Fibroblast of lung (primary cell): ENCODE data around the gene SLC25A24. TPM values are rescaled to one million over a fixed set of nuclear protein-coding genes. Genes with fewer than 3 reads are reported as not detected.

ENCODE experiments used
- DNase-seq, 2 donors: peaks; one replicate each; pipeline versions ENCODE4 v3.0.0 to v3.0.0-alpha.2; 2010; ENCODE audit warnings: low read depth in 2 of 2
- H2AFZ ChIP-seq: 2 replicates; pipeline ENCODE4 v1.5.1; 2012; ENCODE audit warnings: low read length, control low read depth, inconsistent platforms
- H3K27ac ChIP-seq: 2 replicates; pipeline ENCODE4 v1.5.1; 2011; ENCODE audit warnings: low read length, control low read depth; ENCODE audit not compliant: insufficient read depth
- H3K27me3 ChIP-seq: 2 replicates; pipeline ENCODE4 v1.5.1; 2011; ENCODE audit warnings: mild to moderate bottlenecking, low read length; ENCODE audit not compliant: control insufficient read depth, insufficient read depth
- H3K36me3 ChIP-seq: 2 replicates; pipeline ENCODE4 v1.5.1; 2011; ENCODE audit warnings: low read length; ENCODE audit not compliant: control insufficient read depth, insufficient read depth
- H3K4me1 ChIP-seq: 2 replicates; pipeline ENCODE4 v1.5.1; 2011; ENCODE audit warnings: low read length; ENCODE audit not compliant: control insufficient read depth, insufficient read depth; ENCODE audit errors: extremely low read depth
- H3K4me2 ChIP-seq: 2 replicates; pipeline ENCODE4 v1.5.1; 2011; ENCODE audit warnings: low read length, control low read depth; ENCODE audit not compliant: insufficient read depth; ENCODE audit errors: extremely low read depth
- H3K4me3 ChIP-seq, 4 experiments: fragments of 200-600 bp in 1 of 4; sonication (generic) in 1 of 4; replicated peaks in 1 of 4; 2 replicates each; pipeline ENCODE4 v1.5.1; 2011 to 2016; ENCODE audit warnings: low read length in 4 of 4, low read depth in 3 of 4, mild to moderate bottlenecking in 3 of 4, control low read depth in 2 of 4, inconsistent platforms in 1 of 4, mixed read lengths in 1 of 4; ENCODE audit not compliant: insufficient read depth in 1 of 4; ENCODE audit errors: control extremely low read depth in 1 of 4
- H3K79me2 ChIP-seq: 2 replicates; pipeline ENCODE4 v1.5.1; 2012; ENCODE audit warnings: mild to moderate bottlenecking, low read length, inconsistent platforms; ENCODE audit not compliant: control insufficient read depth, insufficient read depth
- H3K9ac ChIP-seq: 2 replicates; pipeline ENCODE4 v1.5.1; 2011; ENCODE audit warnings: mild to moderate bottlenecking, low read length, control low read depth; ENCODE audit not compliant: insufficient read depth
- H3K9me3 ChIP-seq: 2 replicates; pipeline ENCODE4 v1.5.1; 2012; ENCODE audit warnings: low read depth, low read length; ENCODE audit not compliant: control insufficient read depth, insufficient read depth
- H4K20me1 ChIP-seq: 2 replicates; pipeline ENCODE4 v1.5.1; 2011; ENCODE audit warnings: low read length; ENCODE audit not compliant: control insufficient read depth, insufficient read depth; ENCODE audit errors: extremely low read depth
- EZH2 ChIP-seq: IDR thresholded peaks from 2 replicates; pipeline ENCODE4 v1.5.1; 2012; ENCODE audit warnings: low read length, control low read depth, mild to moderate bottlenecking; ENCODE audit errors: missing control alignments
- polyA plus RNA-seq, 2 donors: library from polyadenylated mRNA; depleted of rRNA in 1 of 2; stranded (reverse) in 1 of 2; unstranded in 1 of 2; fragments of >200 nt; gene quantifications; 2 replicates each; pipeline ENCODE4 v1.2.1, GENCODE V29; 2011 to 2012; ENCODE audit warnings: missing spikeins in 1 of 2
- total RNA-seq: library from RNA; depleted of rRNA; stranded (reverse); fragments of >200 nt; gene quantifications from 2 replicates; pipeline ENCODE4 v1.2.1, GENCODE V29; 2014
- TF ChIP-seq, protein P1 (sequence below), 2 donors: IDR thresholded peaks in 1 of 2; conservative IDR thresholded peaks in 1 of 2; 1 replicate in 1 of 2; 2 replicates in 1 of 2; pipeline ENCODE4 v1.5.1; 2011 to 2012; ENCODE audit warnings: low read length in 2 of 2, control low read depth in 1 of 2, inconsistent platforms in 1 of 2, low read depth in 1 of 2, mild to moderate bottlenecking in 1 of 2

SLC25A24 gene
- total and polyA plus RNA-seq, 2 donors (not counting 1 experiment from before 2014, with no cell fraction given) = 51.2 to 51.6 TPM

DNA sequence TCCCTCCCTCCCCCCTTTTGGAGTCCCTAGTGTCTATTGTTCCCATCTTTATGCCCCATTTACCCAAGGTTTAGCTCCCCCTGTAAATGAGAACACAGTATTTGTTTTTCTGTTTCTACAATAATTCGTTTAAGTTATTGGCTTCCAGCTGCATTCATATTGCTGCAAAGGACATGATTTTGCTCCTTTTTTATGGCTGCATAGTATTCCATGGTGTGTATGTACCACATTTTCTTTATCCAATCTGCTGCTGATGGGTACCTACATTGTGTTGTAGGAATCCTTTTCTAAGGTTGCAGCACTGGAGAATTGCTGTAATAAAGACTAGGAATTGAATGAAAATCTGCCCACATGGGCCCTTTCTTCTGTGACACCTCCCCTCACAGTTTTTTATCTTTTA is 6.8 kb downstream of the SLC25A24 start:
- H3K9me3 ChIP-seq = no peaks in the 10 kb centered on the region
- DNase-seq = no peak
- H3K4me1 ChIP-seq = no peaks in the 10 kb centered on the region
- H3K36me3 ChIP-seq = peaks cover 9% of the 10 kb centered on the region
- H4K20me1 ChIP-seq = no peaks in the 10 kb centered on the region
- H3K79me2 ChIP-seq = peaks cover 79% of the 10 kb centered on the region
- no peak overlapping the region for H2AFZ ChIP-seq
- no peak overlapping the region for H3K9ac ChIP-seq
- H3K4me3 ChIP-seq = no peak overlapping the region
- H3K27ac ChIP-seq = no peak overlapping the region
- H3K4me2 ChIP-seq = no peak overlapping the region
- no peaks in the 10 kb centered on the region for H3K27me3 ChIP-seq
- TF ChIP-seq, protein P1, sequence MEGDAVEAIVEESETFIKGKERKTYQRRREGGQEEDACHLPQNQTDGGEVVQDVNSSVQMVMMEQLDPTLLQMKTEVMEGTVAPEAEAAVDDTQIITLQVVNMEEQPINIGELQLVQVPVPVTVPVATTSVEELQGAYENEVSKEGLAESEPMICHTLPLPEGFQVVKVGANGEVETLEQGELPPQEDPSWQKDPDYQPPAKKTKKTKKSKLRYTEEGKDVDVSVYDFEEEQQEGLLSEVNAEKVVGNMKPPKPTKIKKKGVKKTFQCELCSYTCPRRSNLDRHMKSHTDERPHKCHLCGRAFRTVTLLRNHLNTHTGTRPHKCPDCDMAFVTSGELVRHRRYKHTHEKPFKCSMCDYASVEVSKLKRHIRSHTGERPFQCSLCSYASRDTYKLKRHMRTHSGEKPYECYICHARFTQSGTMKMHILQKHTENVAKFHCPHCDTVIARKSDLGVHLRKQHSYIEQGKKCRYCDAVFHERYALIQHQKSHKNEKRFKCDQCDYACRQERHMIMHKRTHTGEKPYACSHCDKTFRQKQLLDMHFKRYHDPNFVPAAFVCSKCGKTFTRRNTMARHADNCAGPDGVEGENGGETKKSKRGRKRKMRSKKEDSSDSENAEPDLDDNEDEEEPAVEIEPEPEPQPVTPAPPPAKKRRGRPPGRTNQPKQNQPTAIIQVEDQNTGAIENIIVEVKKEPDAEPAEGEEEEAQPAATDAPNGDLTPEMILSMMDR (conservative IDR thresholded peaks at IDR 0.05 in 1 of 2, IDR thresholded peaks at IDR 0.05 in 1 of 2; ENCODE audit: low read depth in 1 of 2, low read length in 2 of 2) = no peak
- TF ChIP-seq EZH2 = no peak

DNA sequence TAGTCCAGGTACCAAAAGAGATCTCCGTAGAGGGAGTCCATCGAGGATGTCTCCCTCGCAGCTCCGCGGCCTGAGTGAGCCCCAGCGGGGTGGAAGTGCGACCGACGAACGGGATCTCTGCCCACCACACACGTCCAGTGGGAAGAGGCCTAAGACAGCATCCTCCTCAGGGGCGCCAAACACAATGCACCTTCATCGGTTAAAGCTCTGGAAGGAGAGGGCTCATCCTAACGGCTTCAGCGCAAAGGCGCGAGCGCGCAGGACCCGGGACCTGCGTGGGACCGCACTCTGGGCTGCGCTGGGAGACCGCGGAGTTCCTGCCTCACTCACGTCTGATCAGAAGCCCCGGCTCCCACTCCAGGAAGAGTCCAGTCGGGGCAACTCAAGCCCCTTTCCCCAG is 7.6 kb downstream of the SLC25A24 start:
- H3K27me3 ChIP-seq = no peaks in the 10 kb centered on the region
- no peak for DNase-seq
- peaks cover 78% of the 10 kb centered on the region for H3K79me2 ChIP-seq
- H3K36me3 ChIP-seq = peaks cover 9% of the 10 kb centered on the region
- no peaks in the 10 kb centered on the region for H4K20me1 ChIP-seq
- no peak overlapping the region for H3K4me3 ChIP-seq
- TF ChIP-seq, protein P1 (conservative IDR thresholded peaks at IDR 0.05 in 1 of 2, IDR thresholded peaks at IDR 0.05 in 1 of 2; ENCODE audit: low read depth in 1 of 2, low read length in 2 of 2) = no peak
- TF ChIP-seq EZH2 = no peak
- no peak overlapping the region for H2AFZ ChIP-seq
- H3K9ac ChIP-seq = no peak overlapping the region
- H3K4me2 ChIP-seq = no peak overlapping the region
- H3K9me3 ChIP-seq = no peaks in the 10 kb centered on the region
- no peaks in the 10 kb centered on the region for H3K4me1 ChIP-seq
- no peak overlapping the region for H3K27ac ChIP-seq

DNA sequence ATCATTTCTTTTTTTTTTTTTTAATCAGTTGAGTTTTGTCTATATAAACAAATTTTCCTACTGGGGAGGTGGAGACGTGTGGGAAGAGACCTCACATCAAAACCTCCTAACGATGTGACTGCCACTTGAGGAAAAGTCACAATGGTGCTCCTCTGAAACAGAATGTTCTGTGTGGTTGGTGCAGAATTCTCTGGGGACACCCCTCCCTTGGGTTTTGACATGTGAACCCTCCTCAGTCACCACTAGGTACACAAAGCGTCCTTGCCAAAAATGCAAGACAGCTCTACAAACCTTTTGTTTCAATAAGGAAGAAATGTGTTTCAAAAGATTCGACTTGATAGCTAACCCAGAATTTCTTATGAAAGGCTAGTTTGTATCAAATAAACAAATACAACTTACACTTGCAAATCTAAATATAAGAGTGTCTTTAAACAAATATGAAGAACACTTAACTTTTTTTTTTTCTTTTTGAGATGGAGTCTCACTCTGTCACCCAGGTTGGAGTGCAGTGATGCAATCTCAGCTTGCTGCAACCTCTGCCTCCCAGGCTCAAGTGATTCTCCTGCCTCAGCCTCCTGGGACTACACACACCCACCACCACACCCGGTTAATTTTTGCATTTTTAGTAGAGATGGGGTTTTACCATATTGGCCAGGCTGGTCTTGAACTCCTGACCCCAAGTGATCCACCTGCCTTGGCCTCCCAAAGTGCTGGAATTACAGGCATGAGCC is 9.3 kb downstream of the SLC25A24 start:
- Histone ChIP-seq H3K9ac (no peak overlapping the region), H3K9me3 (no peaks in the 10 kb centered on the region), H3K27me3 (no peaks in the 10 kb centered on the region), H3K27ac (no peak overlapping the region), H3K4me2 (no peak overlapping the region), H3K79me2 (peaks cover 76% of the 10 kb centered on the region), H4K20me1 (no peaks in the 10 kb centered on the region), H3K4me1 (no peaks in the 10 kb centered on the region), H3K4me3 (no peak overlapping the region), H3K36me3 (peaks cover 3% of the 10 kb centered on the region), H2AFZ (no peak overlapping the region)
- no peak for DNase-seq
- TF ChIP-seq EZH2 = no peak
- TF ChIP-seq, protein P1 (conservative IDR thresholded peaks at IDR 0.05 in 1 of 2, IDR thresholded peaks at IDR 0.05 in 1 of 2; ENCODE audit: low read depth in 1 of 2, low read length in 2 of 2) = no peak
